ENCODE measurements around the gene RAB5IF. TPM values are rescaled to one million over a fixed set of nuclear protein-coding genes. Genes with fewer than 3 reads are reported as not detected.

The RAB5IF gene
- total RNA-seq, 8 experiments from 2014 or later: 41.2 to 135 (median 52.5) TPM

Other genes with a start within 250 kb of the RAB5IF start
- 100 to 1,000 TPM in 2 of 8 experiments, 10 to 100 TPM in 2, 1 to 10 TPM in 1, under 1 TPM in 3; 0.05 to 240 (median 8.8) TPM for gene MYL9, start 64.3 kb upstream of the RAB5IF start, total RNA-seq
- gene TGIF2, start 32.2 kb upstream of the RAB5IF start, total RNA-seq: 10 to 100 TPM in 4 of 8 experiments, 1 to 10 TPM in 4; 5.4 to 35.1 (median 10.4) TPM
- under 1 TPM; 0.22 to 0.81 (median 0.37) TPM for gene SLA2, start 40.4 kb downstream of the RAB5IF start, total RNA-seq
- 10 to 100 TPM; 13.1 to 35.8 (median 24.5) TPM for gene NDRG3, start 140.3 kb downstream of the RAB5IF start, total RNA-seq
- gene DSN1, start 168.0 kb downstream of the RAB5IF start, total RNA-seq: 10 to 100 TPM in 3 of 8 experiments, 1 to 10 TPM in 5; 4.3 to 16.7 (median 6.2) TPM